ENCODE data around the gene NEUROD4.
"Not testable (repeated sequence)": the region's sequence is repeated elsewhere in the genome, so short reads cannot be mapped to it uniquely, and the experiment has no call there.

Gene NEUROD4

DNA sequence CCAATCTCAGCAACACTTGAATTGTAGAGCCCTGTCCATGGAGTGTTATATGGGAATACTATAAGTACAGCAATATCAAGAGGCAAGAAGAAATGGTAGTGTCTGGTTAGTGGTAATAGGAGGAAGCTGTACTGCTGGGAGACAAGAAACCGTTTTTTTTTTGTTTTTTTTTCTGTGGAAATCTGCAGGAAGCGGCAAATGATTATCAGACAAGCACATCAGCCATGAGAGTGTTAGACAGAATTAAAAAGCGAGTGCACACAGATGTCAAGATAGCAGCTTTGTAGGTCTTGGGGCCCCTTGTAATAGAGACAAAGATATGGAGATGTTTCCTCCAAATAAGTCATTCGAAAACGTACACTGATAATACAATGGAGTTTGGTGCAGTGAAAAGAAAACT is 41.9 kb upstream of the NEUROD4 start:
- TF ChIP-seq, protein P1, sequence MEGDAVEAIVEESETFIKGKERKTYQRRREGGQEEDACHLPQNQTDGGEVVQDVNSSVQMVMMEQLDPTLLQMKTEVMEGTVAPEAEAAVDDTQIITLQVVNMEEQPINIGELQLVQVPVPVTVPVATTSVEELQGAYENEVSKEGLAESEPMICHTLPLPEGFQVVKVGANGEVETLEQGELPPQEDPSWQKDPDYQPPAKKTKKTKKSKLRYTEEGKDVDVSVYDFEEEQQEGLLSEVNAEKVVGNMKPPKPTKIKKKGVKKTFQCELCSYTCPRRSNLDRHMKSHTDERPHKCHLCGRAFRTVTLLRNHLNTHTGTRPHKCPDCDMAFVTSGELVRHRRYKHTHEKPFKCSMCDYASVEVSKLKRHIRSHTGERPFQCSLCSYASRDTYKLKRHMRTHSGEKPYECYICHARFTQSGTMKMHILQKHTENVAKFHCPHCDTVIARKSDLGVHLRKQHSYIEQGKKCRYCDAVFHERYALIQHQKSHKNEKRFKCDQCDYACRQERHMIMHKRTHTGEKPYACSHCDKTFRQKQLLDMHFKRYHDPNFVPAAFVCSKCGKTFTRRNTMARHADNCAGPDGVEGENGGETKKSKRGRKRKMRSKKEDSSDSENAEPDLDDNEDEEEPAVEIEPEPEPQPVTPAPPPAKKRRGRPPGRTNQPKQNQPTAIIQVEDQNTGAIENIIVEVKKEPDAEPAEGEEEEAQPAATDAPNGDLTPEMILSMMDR (IDR thresholded peaks at IDR 0.05; ENCODE audit: extremely low read depth, missing control alignments): no peak
- no peak for DNase-seq (ENCODE audit: low spot score)

DNA sequence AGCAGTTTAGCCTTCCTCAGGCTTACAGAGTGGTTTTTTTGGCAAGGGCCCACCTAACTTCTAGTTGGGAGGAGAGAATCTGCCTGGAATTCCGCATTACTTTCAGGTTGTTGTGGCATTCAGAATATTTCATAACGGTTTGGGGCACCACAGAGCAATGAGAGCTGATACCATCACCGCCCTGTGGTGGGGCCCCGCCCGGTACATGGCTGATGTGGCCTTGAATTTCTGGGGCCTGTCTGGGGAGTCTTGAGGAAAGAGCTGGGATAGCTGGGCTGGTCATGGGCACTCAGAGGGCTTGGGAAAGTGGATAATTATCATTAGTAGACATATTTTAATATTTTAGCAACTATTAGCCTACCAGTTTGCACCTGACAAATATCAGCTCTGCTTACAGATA is 39.4 kb upstream of the NEUROD4 start:
- no peak for DNase-seq (ENCODE audit: low spot score)
- TF ChIP-seq, protein P1 (IDR thresholded peaks at IDR 0.05; ENCODE audit: extremely low read depth, missing control alignments): no peak

DNA sequence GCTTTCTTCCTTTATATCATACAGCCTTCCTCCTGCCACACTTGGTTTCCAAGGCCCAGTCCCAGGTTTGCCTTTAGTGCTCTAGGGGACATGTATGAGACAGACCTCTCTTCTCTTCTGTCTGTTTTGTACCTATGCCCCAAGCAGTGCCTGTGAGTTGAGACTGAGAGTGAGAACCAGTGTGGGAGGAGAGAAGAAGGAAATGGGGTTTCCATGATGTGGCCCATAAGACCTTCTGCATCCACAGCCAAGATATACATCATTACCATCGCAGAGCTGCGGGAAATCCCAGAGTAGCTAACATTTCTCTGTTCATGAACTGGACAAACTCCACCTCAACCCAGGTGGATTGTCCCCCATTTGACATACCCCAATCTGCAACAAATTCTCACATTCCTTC is 38.0 kb upstream of the NEUROD4 start:
- DNase-seq (ENCODE audit: low spot score): peak; percentile 25
- TF ChIP-seq, protein P1 (IDR thresholded peaks at IDR 0.05; ENCODE audit: extremely low read depth, missing control alignments): no peak

DNA sequence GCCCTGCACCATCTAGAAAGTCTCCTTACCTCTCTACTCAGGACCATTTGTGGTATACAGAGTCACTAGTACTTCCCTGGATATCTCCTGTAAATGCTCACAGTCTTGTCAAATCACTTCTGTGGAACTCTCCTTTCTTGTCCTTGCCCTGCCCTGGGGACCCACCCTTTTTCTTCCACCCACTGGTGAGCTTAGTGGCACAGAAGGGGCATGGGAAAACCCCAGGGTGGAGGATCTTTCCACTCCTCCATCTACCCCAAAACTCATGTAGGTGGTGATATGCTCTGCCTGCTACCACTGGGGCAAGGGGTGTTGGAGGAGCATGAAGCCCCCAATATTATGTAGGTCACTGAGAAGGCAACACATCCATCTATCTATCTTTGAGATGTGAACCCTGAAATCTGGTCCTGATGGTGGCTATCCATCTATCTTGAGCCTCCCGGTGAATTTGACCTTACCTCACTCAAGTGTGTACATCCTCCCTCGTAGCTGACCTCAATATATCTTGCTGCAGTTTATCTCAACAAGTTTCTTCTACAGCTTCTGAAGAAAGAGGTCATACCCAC is 36.2 kb upstream of the NEUROD4 start:
- TF ChIP-seq, protein P1 (IDR thresholded peaks at IDR 0.05; ENCODE audit: extremely low read depth, missing control alignments): no peak
- DNase-seq (ENCODE audit: low spot score): no peak

DNA sequence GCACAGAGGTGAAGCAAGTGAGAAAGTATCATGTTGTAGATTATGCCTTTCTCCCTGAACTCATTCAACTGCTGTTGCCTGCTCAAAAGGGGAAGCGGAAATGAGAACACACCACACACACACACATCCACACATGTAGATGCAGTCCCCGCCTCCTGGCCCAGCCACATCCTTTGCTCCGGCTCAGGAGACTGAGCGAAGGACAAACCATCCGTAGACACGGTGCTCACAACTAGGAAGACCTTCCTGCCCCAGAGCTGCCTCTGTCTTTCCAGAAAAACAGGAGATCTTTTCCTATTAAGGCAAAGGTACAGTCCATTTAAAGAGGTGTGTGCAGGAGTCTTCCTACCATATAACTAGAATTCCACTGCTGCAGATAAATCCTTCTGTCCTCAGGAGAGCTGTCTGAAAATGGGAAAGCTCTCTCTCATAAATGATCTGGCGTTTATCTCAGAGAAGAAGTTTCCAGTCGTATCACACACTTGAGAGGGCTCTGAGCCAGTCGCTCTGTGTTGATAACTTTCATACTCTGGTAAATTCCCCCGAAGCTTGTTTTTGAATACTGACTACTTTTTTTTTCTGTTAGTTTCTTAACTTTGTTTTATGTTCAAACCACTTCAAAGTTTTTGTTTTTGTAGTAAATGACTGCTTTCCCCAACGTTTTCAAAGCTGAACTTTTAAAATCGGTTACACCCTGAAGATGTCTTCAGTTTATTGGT is 35.0 kb upstream of the NEUROD4 start, which contains the start of gene TESPA1:
TESPA1 (minus strand) TSS at position 105 of the 719 bp plus-strand sequence. CDS start 10,200 bp downstream, outside the sequence.
- TF ChIP-seq, protein P1 (IDR thresholded peaks at IDR 0.05; ENCODE audit: extremely low read depth, missing control alignments): no peak
- peak; percentile 81 for DNase-seq (ENCODE audit: low spot score)

DNA sequence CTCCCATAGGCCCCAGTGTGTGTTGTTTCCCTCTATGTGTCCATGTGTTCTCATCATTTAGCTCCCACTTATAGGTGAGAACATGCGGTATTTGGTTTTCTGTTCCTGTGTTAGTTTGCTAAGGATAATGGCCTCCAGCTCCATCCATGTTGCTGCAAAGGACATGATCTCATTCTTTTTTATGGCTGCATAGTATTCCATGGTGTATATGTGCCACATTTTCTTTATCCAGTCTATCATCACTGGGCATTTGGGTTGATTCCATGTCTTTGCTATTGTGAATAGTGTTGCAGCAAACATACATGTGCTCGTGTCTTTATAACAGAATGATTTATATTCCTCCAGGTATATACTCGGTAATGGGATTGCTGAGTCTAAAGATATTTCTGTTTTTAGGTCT is 33.0 kb upstream of the NEUROD4 start:
- DNase-seq (ENCODE audit: low spot score): not testable (repeated sequence)

DNA sequence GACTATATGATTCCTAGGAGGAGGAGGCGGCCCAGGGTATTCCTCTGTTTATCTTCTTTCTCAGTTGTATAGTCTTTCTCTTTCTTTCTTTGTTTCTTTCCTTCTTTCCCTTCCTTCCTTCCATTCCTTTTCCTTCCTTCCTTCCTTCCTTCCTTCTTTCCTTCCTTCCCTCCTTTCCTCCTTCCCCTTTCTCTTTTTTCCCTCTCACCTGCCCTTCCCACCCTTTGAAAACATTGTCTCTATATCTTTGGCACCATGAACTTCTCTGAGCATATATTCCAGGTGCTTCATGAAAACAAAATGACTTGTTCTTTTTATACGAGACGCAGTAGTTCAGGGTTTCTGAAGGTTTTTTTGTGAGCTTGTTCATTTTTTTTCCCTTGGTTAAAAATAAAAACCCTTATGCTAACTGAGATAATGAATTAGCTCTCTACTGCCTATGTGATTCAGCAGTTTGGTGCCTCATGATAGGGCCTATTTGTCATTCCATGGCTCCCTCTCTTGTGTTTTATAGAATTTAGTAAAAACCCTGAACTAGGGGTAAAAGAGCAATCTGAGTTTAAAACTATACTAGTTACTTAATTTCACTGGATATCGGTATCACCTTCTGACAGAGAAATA is 32.1 kb upstream of the NEUROD4 start:
- DNase-seq (ENCODE audit: low spot score): no peak
- TF ChIP-seq, protein P1 (IDR thresholded peaks at IDR 0.05; ENCODE audit: extremely low read depth, missing control alignments): no peak

Data from GM20000 (cell line).